MM.1S (cell line): ENCODE data around the gene DYNC2H1.

Experiments
- EZH2 ChIP-seq: fragments of 300-600 bp; sonication (generic); optimal IDR thresholded peaks from 2 replicates; pipeline ENCODE3; 2017; ENCODE audit warnings: low read depth, mild to moderate bottlenecking, antibody characterized with exemption, low read length, mixed read lengths
- TF ChIP-seq, protein P1 (sequence below): fragments of 300-600 bp; sonication (generic); IDR thresholded peaks from 2 replicates; pipeline ENCODE4 v1.5.1; 2016; ENCODE audit warnings: antibody characterized with exemption, low read length, mixed read lengths

DNA sequence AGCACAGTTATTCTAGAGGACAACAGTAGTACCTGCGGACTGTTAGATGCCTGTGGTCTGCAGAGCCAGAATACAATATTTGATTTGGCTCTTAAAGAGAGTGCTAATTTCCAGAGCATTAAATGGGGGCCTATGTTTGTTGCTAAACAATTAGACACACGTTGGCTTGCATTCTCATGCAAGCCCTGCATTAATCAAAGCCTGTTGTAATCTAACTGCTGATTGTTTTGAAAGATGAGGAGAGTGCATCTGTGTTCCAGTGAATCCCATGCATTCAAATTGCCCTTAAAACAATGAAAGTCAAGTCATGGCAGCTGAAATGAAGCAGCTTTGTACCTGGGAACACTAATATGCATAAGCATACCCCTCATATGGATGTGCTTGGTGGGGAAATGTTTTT, 419.4 kb downstream of the DYNC2H1 start:
- TF ChIP-seq, protein P1, sequence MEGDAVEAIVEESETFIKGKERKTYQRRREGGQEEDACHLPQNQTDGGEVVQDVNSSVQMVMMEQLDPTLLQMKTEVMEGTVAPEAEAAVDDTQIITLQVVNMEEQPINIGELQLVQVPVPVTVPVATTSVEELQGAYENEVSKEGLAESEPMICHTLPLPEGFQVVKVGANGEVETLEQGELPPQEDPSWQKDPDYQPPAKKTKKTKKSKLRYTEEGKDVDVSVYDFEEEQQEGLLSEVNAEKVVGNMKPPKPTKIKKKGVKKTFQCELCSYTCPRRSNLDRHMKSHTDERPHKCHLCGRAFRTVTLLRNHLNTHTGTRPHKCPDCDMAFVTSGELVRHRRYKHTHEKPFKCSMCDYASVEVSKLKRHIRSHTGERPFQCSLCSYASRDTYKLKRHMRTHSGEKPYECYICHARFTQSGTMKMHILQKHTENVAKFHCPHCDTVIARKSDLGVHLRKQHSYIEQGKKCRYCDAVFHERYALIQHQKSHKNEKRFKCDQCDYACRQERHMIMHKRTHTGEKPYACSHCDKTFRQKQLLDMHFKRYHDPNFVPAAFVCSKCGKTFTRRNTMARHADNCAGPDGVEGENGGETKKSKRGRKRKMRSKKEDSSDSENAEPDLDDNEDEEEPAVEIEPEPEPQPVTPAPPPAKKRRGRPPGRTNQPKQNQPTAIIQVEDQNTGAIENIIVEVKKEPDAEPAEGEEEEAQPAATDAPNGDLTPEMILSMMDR: no peak
- no peak for TF ChIP-seq EZH2
